ENCODE results near the gene RSRC2. TPM values are rescaled to one million over a fixed set of nuclear protein-coding genes. Genes with fewer than 3 reads are reported as not detected.

Gene RSRC2
- total and polyA plus RNA-seq, 5 donors: 40.2 to 49.6 (median 44.6) TPM

DNA sequence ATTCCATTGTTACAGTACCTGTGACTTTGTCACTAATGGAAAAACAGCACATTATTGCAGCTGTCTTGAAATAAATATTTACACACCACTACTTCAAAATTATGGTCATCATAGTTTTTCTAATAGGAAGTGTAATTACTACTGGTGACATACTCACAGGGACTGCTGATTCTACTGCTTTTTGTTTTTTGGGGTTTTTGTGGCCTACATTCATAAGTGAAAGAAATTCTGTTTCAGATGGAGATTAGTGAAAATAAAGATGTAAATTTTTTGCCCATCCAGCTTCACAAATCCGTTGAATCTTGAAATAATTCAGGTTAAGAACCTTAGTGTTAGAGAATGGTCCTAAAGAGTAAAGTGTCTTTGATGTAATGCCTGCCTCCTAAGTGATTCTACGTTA is 17.8 kb upstream of the RSRC2 start:
- intact Hi-C loops (cut with DNase I): no loop called here
- no peaks in the 10 kb centered on the region for H3K27me3 ChIP-seq (ENCODE audit: control insufficient read depth, insufficient read depth)
- DNase-seq (no peak), ATAC-seq (no peak)
- no peak overlapping the region for H3K27ac ChIP-seq (ENCODE audit: low read length)
- no peak overlapping the region for H3K4me3 ChIP-seq (ENCODE audit: low read length)
- H3K9me3 ChIP-seq (ENCODE audit: control insufficient read depth, low read length): no peaks in the 10 kb centered on the region
- H3K4me1 ChIP-seq (ENCODE audit: control insufficient read depth, insufficient read depth, low read length): no peaks in the 10 kb centered on the region
- WGBS: 95% methylated on average over 2 of the region's 2 CpGs

DNA sequence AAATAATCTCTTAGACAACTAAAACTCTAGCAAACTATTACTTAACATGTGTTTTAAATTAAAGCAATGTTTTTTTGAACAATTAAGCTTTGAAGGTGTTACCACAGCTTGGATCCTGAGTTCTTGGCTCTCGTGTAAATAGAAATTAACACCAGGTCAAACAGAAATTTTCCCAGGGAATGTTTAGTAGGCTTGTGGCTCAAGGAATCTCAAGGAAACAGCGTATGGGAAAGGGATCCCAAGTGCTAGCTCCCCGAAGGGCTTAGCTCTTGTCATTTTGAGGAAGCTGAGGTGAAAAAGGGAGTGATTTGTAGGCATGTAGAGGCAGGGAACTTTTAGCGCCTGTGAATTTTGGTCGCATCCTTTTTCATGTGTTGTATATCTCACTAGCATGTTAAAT is 11.8 kb upstream of the RSRC2 start:
- no peak for ATAC-seq
- H3K27ac ChIP-seq (ENCODE audit: low read length): no peak overlapping the region
- WGBS: 96% methylated on average over 5 of the region's 5 CpGs
- no peaks in the 10 kb centered on the region for H3K27me3 ChIP-seq (ENCODE audit: control insufficient read depth, insufficient read depth)
- no peak overlapping the region for H3K4me3 ChIP-seq (ENCODE audit: low read length)
- no peak for DNase-seq
- no peaks in the 10 kb centered on the region for H3K4me1 ChIP-seq (ENCODE audit: control insufficient read depth, insufficient read depth, low read length)
- intact Hi-C loops (cut with DNase I): no loop called here
- no peaks in the 10 kb centered on the region for H3K9me3 ChIP-seq (ENCODE audit: control insufficient read depth, low read length)

DNA sequence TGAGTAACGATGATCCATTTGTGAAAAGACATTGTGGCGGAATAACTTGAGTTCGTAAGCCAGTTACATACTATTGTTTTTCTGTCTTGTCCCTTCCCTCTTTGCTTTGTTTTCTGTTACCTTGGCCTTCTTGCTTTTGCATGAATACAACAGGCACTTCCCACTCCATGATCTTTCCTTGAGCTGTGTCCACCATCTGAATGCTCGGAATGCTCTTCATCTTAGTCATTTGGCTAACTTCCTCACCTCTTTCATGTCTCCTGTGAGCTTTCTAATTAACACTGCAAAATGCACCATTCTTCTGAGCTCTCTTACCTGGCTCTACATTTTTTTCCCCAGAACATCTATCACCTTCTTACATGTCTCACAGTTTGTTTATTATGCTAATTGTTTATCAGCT is 10.3 kb upstream of the RSRC2 start:
- Histone ChIP-seq H3K4me1 (ENCODE audit: control insufficient read depth, insufficient read depth, low read length) (no peaks in the 10 kb centered on the region), H3K27ac (ENCODE audit: low read length) (no peak overlapping the region), H3K27me3 (ENCODE audit: control insufficient read depth, insufficient read depth) (no peaks in the 10 kb centered on the region), H3K9me3 (ENCODE audit: control insufficient read depth, low read length) (no peaks in the 10 kb centered on the region), H3K4me3 (ENCODE audit: low read length) (no peak overlapping the region)
- 97% methylated on average over 4 of the region's 4 CpGs for WGBS
- DNase-seq (no peak), ATAC-seq (no peak)
- intact Hi-C loops (cut with DNase I): no loop called here

DNA sequence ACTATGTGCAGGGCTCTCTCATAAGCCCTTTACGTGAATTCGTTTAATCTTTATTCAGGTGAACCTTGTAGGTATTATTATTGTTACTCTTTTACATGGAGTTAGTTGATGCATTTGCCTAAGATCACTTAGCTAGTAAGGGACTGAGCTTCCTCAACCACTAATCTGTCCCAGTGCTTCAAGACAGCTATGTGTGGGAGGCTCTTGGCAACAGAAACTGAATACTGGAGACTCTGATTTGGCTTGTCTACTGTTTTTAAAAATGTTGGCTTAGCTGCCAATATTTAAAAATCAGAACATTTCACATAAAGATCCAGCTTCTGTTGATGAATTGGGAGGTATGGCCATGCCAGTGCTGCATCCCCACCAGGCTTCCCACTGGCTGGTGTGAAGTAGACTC is 7.1 kb upstream of the RSRC2 start:
- no peak overlapping the region for H3K4me3 ChIP-seq (ENCODE audit: low read length)
- DNase-seq (no peak), ATAC-seq (no peak)
- 83% methylated on average over 2 of the region's 2 CpGs for WGBS
- no peaks in the 10 kb centered on the region for H3K27me3 ChIP-seq (ENCODE audit: control insufficient read depth, insufficient read depth)
- intact Hi-C loops (cut with DNase I): no loop called here
- no peaks in the 10 kb centered on the region for H3K9me3 ChIP-seq (ENCODE audit: control insufficient read depth, low read length)
- no peaks in the 10 kb centered on the region for H3K4me1 ChIP-seq (ENCODE audit: control insufficient read depth, insufficient read depth, low read length)
- H3K27ac ChIP-seq (ENCODE audit: low read length): no peak overlapping the region

DNA sequence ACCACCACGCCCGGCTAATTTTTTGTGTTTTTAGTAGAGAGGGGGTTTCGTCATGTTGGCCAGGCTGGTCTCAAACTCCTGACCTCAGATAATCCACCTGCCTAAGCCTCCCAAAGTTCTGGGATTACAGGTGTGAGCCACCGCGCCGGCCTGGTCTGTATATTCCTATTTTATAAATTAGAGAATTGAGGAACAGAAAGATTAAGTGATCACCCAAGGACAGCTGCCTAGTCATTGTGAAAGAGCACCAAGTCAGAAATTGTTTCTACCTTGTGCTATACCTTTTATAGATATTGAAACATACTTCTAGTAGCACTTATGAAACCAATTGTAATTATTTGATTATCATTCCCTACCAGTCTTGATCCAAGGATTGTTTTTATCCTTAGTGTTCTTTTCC is 2.3 kb upstream of the RSRC2 start:
- intact Hi-C loops (cut with DNase I): no loop called here
- Histone ChIP-seq H3K4me1 (ENCODE audit: control insufficient read depth, insufficient read depth, low read length) (peaks cover 2% of the 10 kb centered on the region), H3K4me3 (ENCODE audit: low read length) (no peak overlapping the region), H3K9me3 (ENCODE audit: control insufficient read depth, low read length) (no peaks in the 10 kb centered on the region), H3K27ac (ENCODE audit: low read length) (no peak overlapping the region), H3K27me3 (ENCODE audit: control insufficient read depth, insufficient read depth) (no peaks in the 10 kb centered on the region)
- ATAC-seq (no peak), DNase-seq (no peak)
- WGBS: 98% methylated on average over 6 of the region's 6 CpGs

DNA sequence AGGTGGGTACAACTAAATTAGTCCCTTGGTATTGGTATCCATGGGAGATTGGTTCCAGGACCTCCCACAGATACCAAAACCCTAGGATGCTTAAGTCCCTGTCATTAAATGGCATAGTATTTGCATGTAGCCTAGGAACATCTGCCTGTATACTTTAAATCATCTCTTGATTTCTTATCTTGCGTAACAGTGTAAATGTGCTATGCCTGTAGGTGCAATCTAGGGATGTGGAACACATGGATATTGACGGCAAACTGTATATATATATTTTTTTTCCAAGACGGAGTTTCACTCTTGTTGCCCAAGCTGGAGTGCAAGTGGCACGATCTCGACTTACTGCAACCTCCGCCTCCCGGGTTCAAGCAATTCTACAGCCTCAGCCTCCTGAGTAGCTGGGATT is 1.8 kb upstream of the RSRC2 start:
- no peak for ATAC-seq
- H3K27ac ChIP-seq (ENCODE audit: low read length): no peak overlapping the region
- WGBS: 93% methylated on average over 7 of the region's 7 CpGs

DNA sequence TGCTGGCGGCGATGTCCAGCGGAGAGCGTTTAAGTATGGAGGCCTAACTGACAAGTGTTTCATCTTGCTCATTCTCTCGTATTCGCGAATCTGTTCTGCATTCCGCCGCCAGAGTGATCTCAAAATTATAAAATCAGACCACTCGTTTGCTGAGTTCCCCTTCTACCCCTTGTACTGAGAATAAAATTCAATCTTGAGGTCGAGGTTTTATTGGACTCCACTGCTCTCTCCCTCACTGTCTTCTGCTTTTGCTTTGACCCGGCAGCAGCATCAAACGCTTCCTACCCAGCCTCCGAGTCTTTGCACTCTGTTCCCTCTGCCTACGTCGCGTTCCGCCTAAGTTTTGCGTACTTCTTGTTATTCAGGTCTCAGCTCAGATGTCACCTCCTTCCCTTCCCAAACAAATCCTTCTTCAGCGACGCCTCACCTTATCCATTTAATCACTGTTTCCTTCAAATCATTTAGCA is 775 bp upstream of the RSRC2 start:
- Histone ChIP-seq H3K4me3 (ENCODE audit: low read length) (peak overlapping the region; percentile 78), H3K9me3 (ENCODE audit: control insufficient read depth, low read length) (no peaks in the 10 kb centered on the region), H3K4me1 (ENCODE audit: control insufficient read depth, insufficient read depth, low read length) (peaks cover 5% of the 10 kb centered on the region), H3K27me3 (ENCODE audit: control insufficient read depth, insufficient read depth) (no peaks in the 10 kb centered on the region), H3K27ac (ENCODE audit: low read length) (peak overlapping the region; percentile 18)
- ATAC-seq (no peak), DNase-seq (no peak)
- under 1% methylated on average over 21 of the region's 21 CpGs for WGBS
- intact Hi-C loops (cut with DNase I): no loop called here

More for the DNA sequence above, 1.8 kb upstream of the RSRC2 start:
- no peak for DNase-seq
- no peaks in the 10 kb centered on the region for H3K9me3 ChIP-seq (ENCODE audit: control insufficient read depth, low read length)
- no peak overlapping the region for H3K4me3 ChIP-seq (ENCODE audit: low read length)
- no peaks in the 10 kb centered on the region for H3K27me3 ChIP-seq (ENCODE audit: control insufficient read depth, insufficient read depth)
- peaks cover 2% of the 10 kb centered on the region for H3K4me1 ChIP-seq (ENCODE audit: control insufficient read depth, insufficient read depth, low read length)
- intact Hi-C loops (cut with DNase I): no loop called here

DNA sequence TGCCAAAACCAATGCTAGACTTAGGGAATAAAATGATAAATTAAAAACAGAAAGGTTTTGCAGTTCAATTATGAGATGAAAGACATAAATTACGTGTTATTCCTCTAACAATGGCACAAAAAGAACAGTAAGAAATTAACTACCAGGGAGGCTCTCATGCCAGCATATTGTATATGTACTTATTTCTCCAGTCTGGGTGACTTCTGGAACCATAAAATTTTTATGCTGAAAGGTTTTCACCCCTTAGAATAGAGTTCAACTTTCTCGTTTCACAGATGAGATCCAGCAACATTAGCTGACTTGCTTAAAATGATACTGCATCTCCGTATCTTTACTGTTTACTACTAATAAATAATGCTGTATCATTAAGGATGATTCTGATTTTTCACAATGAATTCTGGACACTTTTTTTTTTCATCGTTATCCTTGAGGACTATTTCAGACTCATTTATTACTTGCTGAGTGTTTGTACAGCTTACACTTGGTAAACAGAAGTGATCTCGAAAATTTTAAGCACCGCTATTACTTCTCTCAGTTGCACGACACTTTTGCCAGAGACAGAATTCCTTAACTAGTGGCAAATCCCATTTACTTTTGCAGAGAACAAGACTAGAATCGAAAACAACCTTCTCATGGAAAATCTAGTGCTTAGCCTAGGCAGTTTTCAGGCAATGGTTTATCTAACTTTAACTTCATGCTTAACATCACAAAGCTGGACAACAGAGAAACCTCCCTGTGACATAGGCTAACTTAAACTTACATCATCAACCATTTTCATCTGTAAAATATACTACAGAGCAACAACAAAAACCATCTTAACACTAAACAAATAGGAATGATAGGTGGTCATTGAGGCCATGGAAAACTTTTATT is 2.7 kb downstream of the RSRC2 start:
- Histone ChIP-seq H3K4me1 (ENCODE audit: control insufficient read depth, insufficient read depth, low read length) (peaks cover 5% of the 10 kb centered on the region), H3K27ac (ENCODE audit: low read length) (no peak overlapping the region), H3K4me3 (ENCODE audit: low read length) (peak overlapping the region; percentile 100), H3K9me3 (ENCODE audit: control insufficient read depth, low read length) (no peaks in the 10 kb centered on the region), H3K27me3 (ENCODE audit: control insufficient read depth, insufficient read depth) (no peaks in the 10 kb centered on the region)
- ATAC-seq (no peak), DNase-seq (no peak)
- 16% methylated on average over 8 of the region's 8 CpGs for WGBS
- intact Hi-C loops (cut with DNase I): no loop called here

DNA sequence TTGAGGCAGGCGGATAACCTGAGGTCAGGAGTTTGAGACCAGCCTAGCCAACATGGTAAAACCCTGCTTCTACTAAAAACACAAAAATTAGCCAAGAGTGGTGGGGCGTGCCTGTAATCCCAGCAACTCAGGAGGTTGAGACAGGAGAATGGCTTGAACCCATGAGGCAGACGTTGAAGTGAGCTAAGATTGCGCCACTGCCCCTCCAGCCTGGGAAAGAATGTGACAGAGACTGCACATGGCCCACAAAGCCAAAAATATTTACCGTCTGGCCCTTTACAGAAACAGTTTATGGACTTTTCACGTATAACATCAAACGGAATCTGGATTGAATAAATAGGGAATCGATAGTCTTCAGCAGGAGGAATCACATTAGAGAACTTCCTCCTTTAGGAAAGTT is 3.5 kb downstream of the RSRC2 start:
- H3K4me1 ChIP-seq (ENCODE audit: control insufficient read depth, insufficient read depth, low read length): peaks cover 5% of the 10 kb centered on the region
- DNase-seq: no peak
- WGBS: 47% methylated on average over 8 of the region's 8 CpGs
- intact Hi-C loops (cut with DNase I): no loop called here
- no peaks in the 10 kb centered on the region for H3K9me3 ChIP-seq (ENCODE audit: control insufficient read depth, low read length)
- no peak for ATAC-seq
- peak overlapping the region; percentile 100 for H3K4me3 ChIP-seq (ENCODE audit: low read length)
- no peaks in the 10 kb centered on the region for H3K27me3 ChIP-seq (ENCODE audit: control insufficient read depth, insufficient read depth)
- no peak overlapping the region for H3K27ac ChIP-seq (ENCODE audit: low read length)

DNA sequence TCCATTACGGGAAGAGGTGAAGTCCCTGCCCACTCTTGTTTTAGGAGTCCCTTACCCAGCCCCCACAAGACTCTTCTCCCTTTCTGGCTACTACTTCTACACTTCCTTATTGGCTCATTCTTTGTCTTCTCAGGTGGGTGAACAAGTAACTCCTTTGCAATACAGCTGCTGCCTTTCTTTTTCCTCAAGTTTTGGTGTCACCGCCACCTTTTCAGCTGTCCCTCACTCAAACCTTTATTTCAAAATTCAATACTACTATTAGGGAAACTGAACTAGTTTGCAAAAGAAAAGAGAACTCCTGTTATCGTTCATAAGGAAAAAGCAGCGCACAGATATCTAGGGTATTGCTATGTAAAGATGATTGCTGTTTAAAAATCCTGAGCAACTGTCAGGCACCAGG is 6.1 kb downstream of the RSRC2 start:
- Histone ChIP-seq H3K27me3 (ENCODE audit: control insufficient read depth, insufficient read depth) (no peaks in the 10 kb centered on the region), H3K9me3 (ENCODE audit: control insufficient read depth, low read length) (no peaks in the 10 kb centered on the region), H3K4me1 (ENCODE audit: control insufficient read depth, insufficient read depth, low read length) (peaks cover 3% of the 10 kb centered on the region), H3K27ac (ENCODE audit: low read length) (no peak overlapping the region), H3K4me3 (ENCODE audit: low read length) (no peak overlapping the region)
- intact Hi-C loops (cut with DNase I): no loop called here
- no peak for DNase-seq
- WGBS: 91% methylated on average over 4 of the region's 4 CpGs
- ATAC-seq: no peak

DNA sequence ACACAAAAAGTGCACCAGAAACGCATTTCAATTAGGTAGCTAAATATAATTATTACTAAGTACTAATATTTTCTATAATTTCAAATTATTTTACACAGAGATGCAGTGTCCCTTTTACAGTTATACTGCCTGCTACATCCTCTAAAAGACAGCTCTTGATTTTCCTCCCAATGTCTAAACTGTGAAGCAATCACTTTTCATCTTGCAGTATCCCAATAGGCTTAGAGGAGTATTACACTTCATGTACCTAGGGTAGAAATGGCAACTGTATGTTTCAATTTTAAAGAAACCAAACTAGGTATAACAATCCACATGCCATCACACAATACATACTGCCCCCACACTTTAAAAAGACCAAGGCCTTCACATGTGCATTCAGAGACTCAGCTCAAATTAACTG is 7.3 kb downstream of the RSRC2 start:
- DNase-seq (no peak), ATAC-seq (no peak)
- no peak overlapping the region for H3K27ac ChIP-seq (ENCODE audit: low read length)
- intact Hi-C loops (cut with DNase I): no loop called here
- no peaks in the 10 kb centered on the region for H3K9me3 ChIP-seq (ENCODE audit: control insufficient read depth, low read length)
- H3K27me3 ChIP-seq (ENCODE audit: control insufficient read depth, insufficient read depth): no peaks in the 10 kb centered on the region
- peaks cover 3% of the 10 kb centered on the region for H3K4me1 ChIP-seq (ENCODE audit: control insufficient read depth, insufficient read depth, low read length)
- H3K4me3 ChIP-seq (ENCODE audit: low read length): no peak overlapping the region
- WGBS: 68% methylated on average over 1 of the region's 1 CpG

All from right cardiac atrium (tissue), 5 donors.